Epithelial cell of proximal tubule (primary cell): ENCODE data around the gene UNC13D. TPM values are rescaled to one million over a fixed set of nuclear protein-coding genes. Genes with fewer than 3 reads are reported as not detected.
"Not testable (repeated sequence)": the region's sequence is repeated elsewhere in the genome, so short reads cannot be mapped to it uniquely, and the experiment has no call there.

ENCODE experiments used
- DNase-seq: peaks from one replicate; pipeline ENCODE4 v3.0.0-alpha.2; 2011; ENCODE audit warnings: low read depth
- H3K4me3 ChIP-seq: 2 replicates; pipeline ENCODE4 v1.5.1; 2011; ENCODE audit warnings: low read depth, mild to moderate bottlenecking, low read length
- total RNA-seq: library from RNA; depleted of rRNA; stranded (reverse); fragments of >200 nt; gene quantifications from 2 replicates; pipeline ENCODE4 v1.2.3, GENCODE V29; 2015
- TF ChIP-seq, protein P1 (sequence below): conservative IDR thresholded peaks from 2 replicates; pipeline ENCODE4 v1.5.1; 2012; ENCODE audit warnings: low read depth, mild to moderate bottlenecking, low read length

UNC13D gene
- total RNA-seq, 1 donor from 2014 or later: 9.2 TPM

DNA sequence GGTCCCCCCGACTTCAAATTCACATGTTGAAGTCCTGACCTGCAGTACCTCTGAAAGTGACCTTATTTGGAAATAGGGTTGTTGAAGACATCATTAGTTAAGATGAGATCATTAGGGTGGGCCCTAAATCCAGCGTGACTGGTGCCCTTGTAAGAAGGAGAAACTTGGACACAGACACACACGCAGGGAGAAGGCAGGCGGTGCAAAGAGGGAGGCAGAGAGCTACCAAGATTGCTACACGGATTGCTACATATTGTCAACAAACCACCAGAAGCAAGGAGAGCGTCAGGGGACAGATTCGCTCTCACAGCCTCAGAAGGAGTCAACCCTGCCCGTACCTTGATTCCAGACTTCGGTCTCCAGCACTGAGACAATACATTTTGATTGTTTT is 17.7 kb upstream of the UNC13D start:
- no peak for DNase-seq
- TF ChIP-seq, protein P1, sequence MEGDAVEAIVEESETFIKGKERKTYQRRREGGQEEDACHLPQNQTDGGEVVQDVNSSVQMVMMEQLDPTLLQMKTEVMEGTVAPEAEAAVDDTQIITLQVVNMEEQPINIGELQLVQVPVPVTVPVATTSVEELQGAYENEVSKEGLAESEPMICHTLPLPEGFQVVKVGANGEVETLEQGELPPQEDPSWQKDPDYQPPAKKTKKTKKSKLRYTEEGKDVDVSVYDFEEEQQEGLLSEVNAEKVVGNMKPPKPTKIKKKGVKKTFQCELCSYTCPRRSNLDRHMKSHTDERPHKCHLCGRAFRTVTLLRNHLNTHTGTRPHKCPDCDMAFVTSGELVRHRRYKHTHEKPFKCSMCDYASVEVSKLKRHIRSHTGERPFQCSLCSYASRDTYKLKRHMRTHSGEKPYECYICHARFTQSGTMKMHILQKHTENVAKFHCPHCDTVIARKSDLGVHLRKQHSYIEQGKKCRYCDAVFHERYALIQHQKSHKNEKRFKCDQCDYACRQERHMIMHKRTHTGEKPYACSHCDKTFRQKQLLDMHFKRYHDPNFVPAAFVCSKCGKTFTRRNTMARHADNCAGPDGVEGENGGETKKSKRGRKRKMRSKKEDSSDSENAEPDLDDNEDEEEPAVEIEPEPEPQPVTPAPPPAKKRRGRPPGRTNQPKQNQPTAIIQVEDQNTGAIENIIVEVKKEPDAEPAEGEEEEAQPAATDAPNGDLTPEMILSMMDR: no peak

DNA sequence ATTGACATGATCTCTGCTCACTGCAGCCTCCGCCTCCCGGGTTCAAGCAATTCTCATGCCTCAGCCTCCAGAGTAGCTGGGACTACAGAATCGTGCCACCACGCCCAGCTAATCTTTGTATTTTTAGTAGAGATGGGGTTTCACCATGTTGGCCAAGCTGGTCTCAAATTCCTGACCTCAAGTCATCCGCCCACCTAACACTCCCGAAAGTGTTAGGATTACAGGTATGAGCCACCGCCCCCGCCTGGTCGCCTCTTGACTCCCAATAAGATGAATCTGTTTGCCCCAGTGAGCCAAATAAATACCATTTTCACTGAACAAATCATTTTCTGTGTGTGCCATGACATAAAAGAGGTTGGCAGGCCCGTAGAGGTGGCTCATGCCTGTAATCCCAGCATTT is 15.2 kb upstream of the UNC13D start:
- H3K4me3 ChIP-seq, DNase-seq: not testable (repeated sequence)

More for the DNA sequence above, 17.7 kb upstream of the UNC13D start:
- no peak overlapping the region for H3K4me3 ChIP-seq

DNA sequence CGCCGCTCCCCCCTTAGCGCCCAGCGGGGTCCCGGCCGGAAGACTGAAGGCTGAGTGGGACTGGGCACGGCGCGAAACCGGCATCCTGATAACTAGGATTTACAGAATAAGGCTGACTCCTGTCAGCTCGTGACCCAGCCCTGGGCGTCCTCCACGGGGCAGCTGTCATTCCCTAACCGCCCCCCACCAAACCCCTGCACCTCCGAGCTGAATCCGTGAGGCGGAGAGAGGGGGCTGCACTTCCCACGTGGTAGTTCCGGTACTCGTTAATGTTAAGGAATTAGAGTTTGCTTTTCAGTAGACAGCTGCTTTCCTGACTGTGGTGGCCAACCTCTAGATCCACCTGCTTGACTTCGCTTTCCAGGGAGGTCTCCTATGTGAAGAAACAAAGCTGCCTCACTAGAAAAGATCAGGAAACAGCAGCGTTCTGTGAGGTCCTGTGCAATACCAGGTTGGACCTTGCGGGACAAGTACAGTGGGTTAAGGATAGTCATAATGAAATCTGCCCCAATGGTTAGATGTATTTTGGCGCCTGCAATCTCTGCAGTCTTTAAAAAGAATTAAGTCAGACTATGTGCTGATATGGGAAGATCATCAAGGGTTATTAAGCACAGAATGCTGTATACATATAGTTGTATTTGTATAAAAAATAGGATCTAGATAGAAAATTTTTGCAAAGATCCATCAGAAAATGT is 12.0 kb upstream of the UNC13D start:
- peak overlapping the region; percentile 85 for H3K4me3 ChIP-seq
- DNase-seq: no peak
- TF ChIP-seq, protein P1: peak; percentile 49

DNA sequence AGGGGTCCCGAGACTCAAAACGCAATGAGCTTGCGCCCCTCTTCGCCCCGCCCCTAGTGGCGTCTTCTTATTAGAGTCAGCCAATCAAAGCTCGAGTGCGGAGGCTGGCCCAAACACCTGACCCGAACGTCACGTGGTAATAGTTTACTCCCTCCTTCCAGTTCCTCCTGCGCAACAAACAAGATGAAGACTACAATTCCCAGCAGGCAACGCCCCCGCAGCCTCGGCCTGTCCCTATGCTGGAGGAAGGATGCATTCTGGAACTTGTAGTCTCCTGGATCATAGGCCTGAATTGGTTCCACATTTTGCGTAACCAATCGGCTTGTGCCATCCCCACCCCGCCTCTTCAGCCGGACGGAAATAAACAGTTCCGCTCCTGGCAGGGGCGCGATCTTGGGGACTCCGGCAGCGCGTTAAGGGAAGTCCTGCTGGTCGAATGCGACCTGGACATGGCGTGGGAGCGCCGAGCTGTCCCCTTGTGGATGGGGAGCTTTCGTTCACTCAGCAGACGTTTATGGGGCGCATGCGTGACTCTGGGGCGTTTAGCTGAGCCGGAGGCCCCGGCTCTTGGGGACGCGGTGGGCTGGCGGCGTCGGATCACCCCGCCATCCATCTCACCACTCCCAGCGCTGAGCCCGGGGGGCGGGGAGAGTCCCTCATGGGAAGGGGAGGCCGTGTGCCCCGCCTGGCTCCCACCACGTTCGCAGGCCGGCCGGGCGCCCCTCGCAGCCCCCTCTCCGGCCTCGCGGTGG is 11.3 kb upstream of the UNC13D start, which contains the start of gene WBP2:
Gene WBP2, minus strand, starts transcription at position 26 of the 752 bp plus-strand sequence. CDS start 38 bp downstream, outside the sequence.
- H3K4me3 ChIP-seq: peak within 1 kb of the TSS; percentile 85
- peak; percentile 98 for DNase-seq
- TF ChIP-seq, protein P1: peak; percentile 13

DNA sequence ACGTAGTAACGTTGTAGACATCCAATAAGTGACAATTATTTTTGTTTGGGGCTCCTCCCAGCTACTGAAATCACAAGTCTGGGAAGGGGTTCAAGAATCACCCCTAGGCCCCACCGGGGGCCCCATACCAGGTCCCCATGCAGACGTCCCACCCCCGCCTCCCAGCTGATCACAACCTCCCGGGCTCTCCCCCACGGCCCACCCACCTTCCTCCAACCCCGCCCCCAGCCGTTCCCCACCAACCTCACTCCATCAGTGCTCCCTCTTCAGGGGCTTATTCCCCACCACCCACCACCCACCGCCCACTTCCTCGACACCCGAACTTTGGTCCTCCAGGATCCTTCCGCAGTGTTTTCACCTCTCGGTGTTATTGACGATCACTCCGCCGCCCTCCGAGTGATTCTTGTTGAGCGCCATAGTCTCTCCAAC is 10.7 kb upstream of the UNC13D start:
- H3K4me3 ChIP-seq: peak overlapping the region; percentile 85
- DNase-seq: no peak
- TF ChIP-seq, protein P1: no peak

DNA sequence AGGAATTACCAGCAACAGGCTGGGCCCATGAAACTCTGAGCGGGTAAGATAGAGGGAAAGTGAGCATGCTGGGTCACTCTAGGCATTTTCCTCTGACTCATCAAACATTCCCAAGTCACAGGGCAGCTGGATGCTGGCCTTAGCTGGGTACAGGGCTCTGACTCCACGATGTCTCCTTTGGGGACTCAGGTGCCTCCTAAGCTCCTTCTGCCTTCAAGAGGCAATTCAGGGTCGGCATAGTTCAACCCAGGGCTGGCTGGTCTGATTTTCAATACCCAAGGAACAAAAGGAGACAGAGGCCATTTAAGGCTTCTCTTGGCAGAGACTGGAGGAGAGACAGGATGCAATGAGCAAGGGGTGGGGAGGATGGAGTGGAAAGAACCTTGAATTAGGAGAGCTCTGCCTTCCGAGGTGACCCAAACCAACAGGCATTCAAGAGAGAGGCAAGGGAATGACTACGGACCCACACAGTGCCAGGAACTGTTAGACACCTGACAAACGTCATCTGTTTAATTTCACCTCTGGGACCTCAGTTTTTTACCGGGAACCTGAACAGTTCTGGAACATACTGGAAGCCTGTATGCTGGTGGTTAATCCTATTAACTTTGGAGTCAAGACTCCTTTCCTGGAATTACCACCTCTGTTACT is 10.0 kb upstream of the UNC13D start:
- peak overlapping the region; percentile 85 for H3K4me3 ChIP-seq
- TF ChIP-seq, protein P1: no peak
- peak; percentile 67 for DNase-seq

DNA sequence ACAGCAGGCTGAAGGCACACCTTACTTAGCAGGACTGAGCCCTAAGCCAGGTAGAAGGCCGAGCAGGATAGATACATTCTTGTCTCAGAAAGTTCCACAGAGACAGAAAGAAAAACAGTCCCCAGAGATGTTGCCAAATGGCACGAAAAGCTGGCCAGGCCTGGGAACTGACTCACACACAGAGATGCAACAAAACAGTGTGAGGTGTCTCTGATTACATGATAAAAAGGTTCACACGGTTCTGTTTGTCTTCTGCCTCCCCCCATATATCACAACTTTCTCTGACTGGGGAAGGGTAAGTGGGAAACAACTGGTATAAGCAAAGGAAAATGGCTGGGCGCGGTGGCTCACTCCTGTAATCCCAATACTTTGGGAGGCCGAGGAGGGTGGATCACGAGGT is 9.2 kb upstream of the UNC13D start:
- H3K4me3 ChIP-seq: no peak overlapping the region
- TF ChIP-seq, protein P1: no peak
- no peak for DNase-seq

DNA sequence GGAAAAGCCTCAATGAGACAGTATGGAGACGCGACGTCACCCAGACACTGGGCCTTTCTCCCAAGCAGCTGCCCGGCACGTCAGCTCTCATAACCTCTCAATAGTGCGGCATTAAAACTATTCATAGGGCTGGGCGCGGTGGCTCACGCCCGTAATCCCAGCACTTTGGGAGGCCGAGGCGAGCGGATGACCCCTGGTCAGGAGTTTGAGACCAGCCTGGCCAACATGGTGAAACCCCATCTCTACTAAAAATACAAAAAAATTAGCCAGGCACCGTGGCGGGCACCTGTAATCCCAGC is 7.4 kb upstream of the UNC13D start:
- H3K4me3 ChIP-seq, DNase-seq: not testable (repeated sequence)
